ENCODE data around the gene POPDC3.
"Not testable (repeated sequence)": the region's sequence is repeated elsewhere in the genome, so short reads cannot be mapped to it uniquely, and the experiment has no call there.

The POPDC3 gene
- long read RNA-seq, donor 1: 0 reads
- long read RNA-seq, donor 2: 0 reads
- long read RNA-seq, donor 3: 0 reads
- long read RNA-seq, donor 4, partial matches to known transcripts: 0 of 1 reads
- long read RNA-seq, donor 4, other reads (novel, unspliced or antisense): 0 of 1 reads
- long read RNA-seq, donor 5: 0 reads
- long read RNA-seq, donor 6: 0 reads
- long read RNA-seq, donor 7, partial matches to known transcripts: 0 of 1 reads
- long read RNA-seq, donor 7, other reads (novel, unspliced or antisense): 0 of 1 reads
- long read RNA-seq, donor 8: 0 reads

GRCh38 chr6:105179244-105180065 lies at the start of gene POPDC3:
Gene POPDC3 (minus strand): TSS chr6:105180014. CDS start chr6:105161909, 18,105 bp downstream.
- peak; percentile 83 for DNase-seq

- no peak for DNase-seq
These were observed 47.5 kb upstream of the POPDC3 start for GRCh38 chr6:105227295-105227767.

GRCh38 chr6:105226598-105227294 lies 46.9 kb upstream of the POPDC3 start:
- no peak for DNase-seq

GRCh38 chr6:105223242-105223641 lies 43.4 kb upstream of the POPDC3 start:
- DNase-seq: no peak

- DNase-seq: not testable (repeated sequence)
These were observed 41.4 kb upstream of the POPDC3 start for GRCh38 chr6:105221219-105221618.

- DNase-seq: no peak
These were observed 40.4 kb upstream of the POPDC3 start for GRCh38 chr6:105220186-105220585.

DNA sequence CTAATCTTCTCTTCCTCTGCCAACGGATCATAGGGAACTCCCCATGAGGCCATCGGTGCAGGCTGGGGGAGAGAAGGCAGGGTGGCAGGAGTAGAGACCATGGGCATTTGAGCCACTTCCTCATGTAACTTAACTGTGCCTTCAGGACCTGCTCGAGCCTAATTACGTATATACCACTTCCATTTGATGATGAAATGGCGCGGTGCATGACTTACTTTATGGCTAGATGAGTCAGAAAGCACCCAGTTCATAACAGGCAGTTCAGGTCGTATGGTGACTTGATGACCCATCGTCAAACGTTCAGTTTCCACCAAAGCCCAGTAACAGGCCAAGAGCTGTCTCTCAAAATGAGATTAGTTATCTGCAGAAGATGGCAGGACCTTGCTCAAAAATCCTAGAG lies 39.4 kb upstream of the POPDC3 start:
- not testable (repeated sequence) for DNase-seq

GRCh38 chr6:105215506-105215905 lies 35.7 kb upstream of the POPDC3 start:
- DNase-seq: no peak

DNA sequence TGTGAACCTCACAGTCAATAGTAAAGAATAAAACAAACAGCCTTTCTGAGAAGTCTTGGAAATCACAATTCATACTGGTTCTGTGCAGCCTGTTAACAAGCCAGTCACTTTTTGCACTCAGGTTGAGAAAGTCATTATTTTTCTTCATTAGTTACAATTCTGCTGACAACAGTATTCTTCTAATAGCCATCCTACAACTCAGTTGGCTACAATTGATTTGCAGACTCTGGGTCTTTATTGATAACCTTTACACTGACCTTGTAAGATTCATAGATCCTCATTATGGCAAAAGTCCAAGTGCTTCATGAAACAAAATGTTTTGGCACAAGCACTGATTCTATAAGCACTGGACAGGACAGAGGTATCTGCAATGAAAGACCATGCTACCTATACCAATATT lies 34.9 kb upstream of the POPDC3 start:
- no peak for DNase-seq

- DNase-seq: no peak
These were observed 33.5 kb upstream of the POPDC3 start for GRCh38 chr6:105213272-105213671.

DNA sequence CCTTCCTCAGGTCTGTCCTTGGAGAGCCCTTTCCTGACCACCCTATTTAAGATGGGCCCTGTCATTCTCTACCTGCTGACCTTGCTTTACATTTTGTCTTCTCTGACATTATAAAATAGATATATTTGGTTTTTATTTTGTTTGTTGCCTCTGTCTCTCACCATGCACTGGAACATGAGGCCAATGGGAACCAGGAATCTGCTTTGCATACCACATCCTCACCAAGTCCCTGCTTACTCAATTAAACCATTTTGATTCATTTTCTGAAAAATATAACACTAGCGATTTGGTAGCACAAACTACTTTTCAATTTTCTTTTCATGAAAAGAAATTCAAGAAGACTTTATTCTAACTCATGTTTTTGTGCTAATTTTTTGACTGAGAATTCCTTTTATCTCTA lies 32.8 kb upstream of the POPDC3 start:
- no peak for DNase-seq

GRCh38 chr6:105211831-105212230 lies 32.0 kb upstream of the POPDC3 start:
- no peak for DNase-seq

DNA sequence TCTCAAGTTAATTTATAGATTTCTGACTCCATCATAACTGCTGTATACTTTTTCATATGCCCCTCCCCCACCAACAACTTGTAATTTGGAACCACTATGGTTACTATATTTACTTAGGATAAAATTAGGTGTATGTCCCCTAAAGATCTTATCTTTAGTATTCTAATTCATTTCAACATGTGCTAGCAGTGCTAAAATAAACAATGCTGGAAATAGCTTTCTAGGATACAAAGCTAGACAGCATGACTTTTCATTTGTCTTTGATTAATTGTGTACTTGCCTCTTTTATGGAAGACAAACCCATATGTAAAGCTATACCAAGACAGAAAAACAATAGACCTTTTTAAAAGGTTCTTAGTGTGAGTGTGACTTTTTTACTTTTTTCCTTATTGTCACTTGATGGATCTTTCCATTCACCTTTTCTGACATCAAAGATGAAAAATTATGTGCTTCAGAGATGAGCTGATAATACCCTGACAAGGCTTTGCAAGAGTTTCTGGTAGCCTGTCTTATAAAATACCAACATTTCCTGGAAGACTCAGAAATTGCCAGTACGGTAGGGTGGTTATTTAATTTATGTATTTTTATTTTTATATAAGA lies 31.2 kb upstream of the POPDC3 start:
- DNase-seq: no peak

GRCh38 chr6:105209950-105210706 lies 30.3 kb upstream of the POPDC3 start:
- no peak for DNase-seq

GRCh38 chr6:105207524-105208269 lies 27.9 kb upstream of the POPDC3 start:
- no peak for DNase-seq

DNA sequence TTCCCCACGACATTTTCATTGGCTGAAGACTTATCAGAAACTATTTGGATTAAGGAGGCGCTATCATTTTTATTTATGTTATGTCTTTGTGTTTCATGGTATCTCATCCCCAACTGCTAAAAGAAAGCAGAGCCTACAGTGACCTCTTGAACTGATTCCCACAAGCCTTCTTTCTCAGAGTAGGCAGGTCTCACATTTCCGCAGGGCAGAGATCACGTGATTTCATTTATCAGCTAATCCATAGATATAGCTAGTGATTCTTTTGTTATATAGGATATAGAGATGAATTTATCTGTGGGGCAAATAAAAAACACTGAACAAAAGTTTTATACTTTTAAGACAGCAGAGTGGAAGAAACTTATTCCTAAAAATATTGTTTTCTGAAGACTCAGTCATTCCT lies 25.0 kb upstream of the POPDC3 start:
- DNase-seq: no peak

GRCh38 chr6:105204331-105204730 lies 24.5 kb upstream of the POPDC3 start:
- no peak for DNase-seq

DNA sequence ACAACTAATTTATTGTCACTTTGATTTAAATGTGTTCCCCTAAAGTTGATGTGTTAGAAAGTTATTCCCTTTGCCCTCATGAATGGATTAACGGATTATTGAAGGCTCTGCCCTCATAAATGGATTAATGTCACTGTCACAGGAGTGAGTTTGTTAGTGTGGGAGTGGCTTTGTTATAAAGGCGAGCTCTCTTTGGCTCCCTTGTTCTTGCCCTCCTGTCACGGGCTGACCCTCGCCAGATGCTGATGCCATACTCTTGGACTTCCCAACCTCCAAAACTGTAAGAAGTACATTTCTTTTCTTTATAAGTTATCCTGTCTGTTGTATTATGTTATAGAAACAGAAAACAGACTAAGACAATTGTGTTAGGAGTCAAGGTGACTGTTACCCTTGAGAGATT lies 22.7 kb upstream of the POPDC3 start:
- DNase-seq: no peak

DNA sequence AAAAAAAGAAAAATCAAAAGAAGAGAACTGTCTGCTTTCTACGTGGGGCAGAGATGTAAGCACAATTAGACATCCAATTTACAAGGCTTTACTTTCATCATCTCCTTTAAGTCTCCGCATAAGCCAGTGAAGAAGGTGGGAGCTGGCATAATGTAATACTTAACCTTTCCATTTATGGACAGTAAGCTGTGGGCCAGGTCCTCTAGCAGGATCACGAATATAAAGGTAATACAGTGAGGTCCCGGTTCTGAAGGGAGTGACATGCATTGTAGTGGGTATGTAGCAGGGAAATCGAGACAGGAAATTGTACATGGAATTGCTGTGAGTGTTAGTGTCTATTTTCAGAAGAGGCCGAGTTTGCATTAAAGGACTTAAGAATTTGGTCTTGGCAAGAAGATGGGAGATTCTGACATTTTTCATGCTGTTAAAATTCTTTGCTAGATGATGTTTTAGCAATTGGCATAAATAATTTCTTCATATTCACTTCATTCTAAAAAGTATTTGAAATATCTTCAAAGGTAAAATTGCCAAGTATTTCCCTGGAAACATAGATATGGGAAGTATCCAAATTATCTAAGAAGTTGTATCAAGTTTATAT lies 20.4 kb upstream of the POPDC3 start:
- no peak for DNase-seq

DNA sequence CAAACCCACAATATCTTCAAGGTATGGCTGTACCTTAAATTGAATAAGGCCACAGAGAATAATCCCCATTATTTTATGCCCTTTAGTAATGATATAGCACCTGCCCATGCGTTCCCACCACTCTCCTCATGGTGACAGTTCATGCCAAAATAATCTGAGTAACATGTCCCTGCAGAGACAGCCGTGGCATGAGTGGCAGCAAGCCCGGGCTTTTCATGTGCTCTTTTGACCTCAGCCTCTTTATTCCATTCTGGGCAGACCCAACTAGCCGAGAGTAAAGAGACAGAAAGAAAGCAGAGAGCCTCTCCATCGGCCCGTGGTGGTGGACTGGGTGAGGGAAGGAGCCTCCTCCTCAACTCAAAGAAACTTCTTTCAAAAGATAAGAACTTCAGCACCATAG lies 19.9 kb upstream of the POPDC3 start:
- no peak for DNase-seq

GRCh38 chr6:105196076-105196475 lies 16.3 kb upstream of the POPDC3 start:
- DNase-seq: no peak

Data from right kidney (tissue), 9 donors.